GM12891 (cell line): Measurements from ENCODE around the gene FBXL4.

Experiments used
- PAX5 ChIP-seq: IDR thresholded peaks from 2 replicates; pipeline ENCODE4 v1.6.1; 2011; ENCODE audit warnings: low read length, moderate library complexity, mild to moderate bottlenecking; ENCODE audit not compliant: insufficient read depth, severe bottlenecking
- POLR2A ChIP-seq: IDR thresholded peaks from 2 replicates; pipeline ENCODE4 v1.6.1; 2011; ENCODE audit warnings: low read depth, low read length, control low read depth
- POLR2AphosphoS5 ChIP-seq: IDR thresholded peaks from 2 replicates; pipeline ENCODE4 v1.6.1; 2011; ENCODE audit warnings: low read depth, low read length, control low read depth
- TAF1 ChIP-seq: IDR thresholded peaks from 2 replicates; pipeline ENCODE4 v1.6.1; 2011; ENCODE audit warnings: low read depth, low read length, control low read depth

DNA sequence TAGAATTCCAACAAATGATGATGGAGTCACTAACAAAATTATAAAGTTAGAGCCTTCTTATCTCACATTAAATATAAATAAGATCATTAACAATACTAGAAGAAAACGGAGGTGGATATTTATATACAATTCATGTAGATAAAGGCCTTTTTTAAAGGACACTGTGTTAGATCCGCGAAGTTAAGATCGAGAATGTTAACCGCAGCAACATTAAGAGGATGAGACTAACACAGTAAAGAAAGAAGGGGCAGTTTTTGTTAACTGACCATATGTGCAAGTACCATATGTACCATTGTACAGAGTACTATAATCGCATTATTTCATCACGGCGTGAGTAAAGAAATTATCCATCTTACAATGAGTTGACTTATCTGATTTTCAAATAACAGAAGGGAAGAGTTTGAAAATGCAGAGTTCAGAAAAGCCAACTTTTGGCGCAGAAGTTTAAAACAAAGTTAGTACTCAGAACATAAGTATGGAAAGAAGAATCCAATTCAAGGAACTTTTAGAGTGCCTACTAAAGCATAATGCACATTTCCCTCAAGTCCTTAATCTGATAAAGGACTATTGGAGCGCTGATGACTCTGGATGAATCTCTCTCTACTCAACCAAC, 1.4 kb downstream of the FBXL4 start:
- no peak for TF ChIP-seq POLR2A
- TF ChIP-seq TAF1: no peak
- no peak for TF ChIP-seq POLR2AphosphoS5
- TF ChIP-seq PAX5: no peak
